T-helper 17 cell (primary cell): Measurements from ENCODE around the gene UNC13B. TPM values are rescaled to one million over a fixed set of nuclear protein-coding genes. Genes with fewer than 3 reads are reported as not detected.
A peak's percentile ranks its signal among the peaks of the same experiment; 100 is the strongest.

Experiments used
- ATAC-seq: fragments of 150-1000 bp; cut with Tn5 transposase; 2 replicates; pipeline ENCODE4 v1.10.0; 2021; ENCODE audit warnings: mild to moderate bottlenecking, moderate library complexity
- DNase-seq, 3 donors: peaks; one replicate each; pipeline versions ENCODE4 v3.0.0 to v3.0.0-alpha.2; 2020 to 2021
- H3K9me3 ChIP-seq: one replicate; pipeline ENCODE4 v1.7.0; 2013; ENCODE audit warnings: low read length, mild to moderate bottlenecking; ENCODE audit not compliant: control insufficient read depth, poor library complexity, severe bottlenecking
- H3K27ac Mint-ChIP-seq: one replicate; pipeline ENCODE4 v1.8.0; 2022; ENCODE audit warnings: mild to moderate bottlenecking, moderate library complexity, mixed read lengths
- H3K27me3 Mint-ChIP-seq: one replicate; pipeline ENCODE4 v1.8.0; 2022; ENCODE audit warnings: mixed read lengths
- H3K36me3 Mint-ChIP-seq: one replicate; pipeline ENCODE4 v1.8.0; 2022; ENCODE audit warnings: low read depth, mixed read lengths
- H3K4me1 Mint-ChIP-seq: one replicate; pipeline ENCODE4 v1.8.0; 2022; ENCODE audit warnings: mild to moderate bottlenecking, mixed read lengths
- H3K4me3 Mint-ChIP-seq: one replicate; pipeline ENCODE4 v1.8.0; 2022; ENCODE audit warnings: mild to moderate bottlenecking, moderate library complexity, mixed read lengths
- total RNA-seq, 4 donors: library from RNA in 2 of 4; stranded (reverse) in 2 of 4; gene quantifications; one replicate each; pipeline ENCODE4 v1.2.3 and lab custom pipeline; 2022 to 2026

Gene UNC13B
- total RNA-seq, 2 donors from 2014 or later, result 0.50 to 0.99 TPM

DNA sequence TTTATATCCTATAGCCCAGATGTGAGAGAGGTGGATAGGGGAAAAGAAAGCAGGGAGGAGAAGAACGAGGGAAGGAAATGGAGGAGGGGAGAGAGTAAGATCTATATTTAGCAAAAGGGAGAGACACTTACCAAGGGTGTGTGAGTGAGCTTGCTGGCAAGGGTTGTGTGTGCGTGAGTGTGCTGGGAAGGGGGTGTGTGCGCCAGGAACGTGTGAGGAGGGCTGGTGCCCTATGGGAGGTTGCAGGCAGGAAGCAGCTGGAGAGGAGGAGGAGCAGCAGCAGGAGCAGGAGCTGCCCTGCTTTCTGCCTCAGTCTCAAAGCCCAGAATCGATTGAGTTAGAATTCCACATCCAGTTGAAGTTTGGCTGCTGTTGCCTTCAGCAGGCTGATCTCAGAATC, 179.8 kb downstream of the UNC13B start:
- no peak overlapping the region for H3K27ac Mint-ChIP-seq
- peaks cover 3% of the 10 kb centered on the region for H3K4me1 Mint-ChIP-seq
- peaks cover 3% of the 10 kb centered on the region for H3K36me3 Mint-ChIP-seq
- ATAC-seq (no peak), DNase-seq (no peak)
- H3K9me3 ChIP-seq, result no peaks in the 10 kb centered on the region
- H3K4me3 Mint-ChIP-seq, result no peak overlapping the region
- H3K27me3 Mint-ChIP-seq, result peaks cover 47% of the 10 kb centered on the region

GRCh38 chr9:35342221-35342958, 180.6 kb downstream of the UNC13B start:
- H3K9me3 ChIP-seq, result no peaks in the 10 kb centered on the region
- H3K4me3 Mint-ChIP-seq, result no peak overlapping the region
- DNase-seq, result no peak
- peaks cover 40% of the 10 kb centered on the region for H3K27me3 Mint-ChIP-seq
- no peak overlapping the region for H3K27ac Mint-ChIP-seq
- peaks cover 3% of the 10 kb centered on the region for H3K36me3 Mint-ChIP-seq
- H3K4me1 Mint-ChIP-seq, result peaks cover 3% of the 10 kb centered on the region
- ATAC-seq, result no peak

DNA sequence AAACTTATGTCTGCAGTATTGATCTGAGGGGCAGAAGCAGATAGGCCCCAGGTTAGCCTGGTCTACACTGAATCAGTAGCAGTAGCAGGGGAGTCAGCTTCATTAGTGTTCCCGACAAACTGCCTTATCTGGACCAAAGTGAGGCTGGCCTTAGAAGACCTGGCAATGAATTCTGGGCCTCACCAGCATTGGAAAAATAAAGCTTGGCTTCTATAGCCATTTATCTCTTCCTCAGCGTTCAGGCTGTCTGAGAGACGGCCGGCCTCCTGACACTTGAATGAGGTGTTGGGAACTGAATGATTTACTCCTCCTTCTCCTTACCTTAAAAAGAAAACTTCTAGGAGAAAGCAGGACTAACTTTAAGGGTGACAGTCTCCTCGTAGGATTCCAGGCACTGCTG, 186.3 kb downstream of the UNC13B start:
- no peaks in the 10 kb centered on the region for H3K9me3 ChIP-seq
- Mint-ChIP-seq H3K4me3 (no peak overlapping the region), H3K27ac (no peak overlapping the region), H3K4me1 (peaks cover 2% of the 10 kb centered on the region), H3K27me3 (peaks cover 15% of the 10 kb centered on the region), H3K36me3 (no peaks in the 10 kb centered on the region)
- DNase-seq (no peak), ATAC-seq (no peak)

GRCh38 chr9:35349287-35349990, 187.6 kb downstream of the UNC13B start:
- Mint-ChIP-seq H3K36me3 (no peaks in the 10 kb centered on the region), H3K4me1 (peaks cover 10% of the 10 kb centered on the region), H3K27me3 (peaks cover 16% of the 10 kb centered on the region), H3K4me3 (no peak overlapping the region), H3K27ac (no peak overlapping the region)
- DNase-seq (no peak), ATAC-seq (no peak)
- no peaks in the 10 kb centered on the region for H3K9me3 ChIP-seq

- no peaks in the 10 kb centered on the region for H3K36me3 Mint-ChIP-seq
- no peak for ATAC-seq
- H3K4me1 Mint-ChIP-seq, result peaks cover 12% of the 10 kb centered on the region
- no peaks in the 10 kb centered on the region for H3K9me3 ChIP-seq
- DNase-seq, result no peak
- peaks cover 11% of the 10 kb centered on the region for H3K27me3 Mint-ChIP-seq
- H3K27ac Mint-ChIP-seq, result no peak overlapping the region
- no peak overlapping the region for H3K4me3 Mint-ChIP-seq
Observed at GRCh38 chr9:35350212-35350611, 188.4 kb downstream of the UNC13B start.

- DNase-seq (no peak), ATAC-seq (no peak)
- H3K27ac Mint-ChIP-seq, result no peak overlapping the region
- no peaks in the 10 kb centered on the region for H3K36me3 Mint-ChIP-seq
- H3K27me3 Mint-ChIP-seq, result peaks cover 16% of the 10 kb centered on the region
- H3K4me1 Mint-ChIP-seq, result peaks cover 12% of the 10 kb centered on the region
- no peaks in the 10 kb centered on the region for H3K9me3 ChIP-seq
- peak overlapping the region; percentile 22 for H3K4me3 Mint-ChIP-seq
Observed at GRCh38 chr9:35350827-35351549, 189.2 kb downstream of the UNC13B start.

DNA sequence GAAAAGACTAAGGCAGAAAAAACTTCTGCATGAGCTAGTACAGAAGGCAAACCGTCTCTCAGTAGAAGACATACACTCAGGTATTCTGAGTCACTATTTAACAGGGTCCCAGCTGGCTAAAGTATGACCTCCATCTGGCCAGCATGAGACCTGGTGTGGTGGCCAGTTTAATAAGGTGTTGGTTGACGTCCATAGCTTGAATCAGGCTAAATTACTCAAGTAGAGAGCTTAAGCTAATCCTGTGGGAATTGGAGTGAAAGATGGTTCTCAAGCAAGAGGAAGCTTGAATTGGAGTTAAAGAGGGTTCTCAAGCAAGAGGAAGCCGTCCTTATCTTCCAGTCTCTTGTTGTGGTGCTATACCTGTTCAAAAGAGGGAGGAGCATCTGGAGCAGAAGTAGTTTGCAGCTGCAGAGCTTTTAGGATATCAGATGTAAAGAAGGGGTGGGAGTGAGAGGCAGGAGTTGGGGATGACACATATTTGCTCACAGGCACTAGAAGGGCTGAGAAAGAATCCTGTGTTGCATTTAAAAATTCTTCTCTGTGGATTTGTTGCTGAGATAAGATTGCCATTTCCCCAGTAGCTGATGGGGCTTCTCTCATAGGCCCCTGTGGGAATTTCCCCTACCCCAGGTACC, 192.0 kb downstream of the UNC13B start:
- Mint-ChIP-seq H3K36me3 (no peaks in the 10 kb centered on the region), H3K27ac (no peak overlapping the region), H3K4me3 (no peak overlapping the region), H3K4me1 (peaks cover 12% of the 10 kb centered on the region), H3K27me3 (peaks cover 11% of the 10 kb centered on the region)
- no peak for DNase-seq
- peak; percentile 53 for ATAC-seq
- no peaks in the 10 kb centered on the region for H3K9me3 ChIP-seq

GRCh38 chr9:35355939-35356338, 194.1 kb downstream of the UNC13B start:
- DNase-seq (no peak), ATAC-seq (no peak)
- H3K9me3 ChIP-seq, result no peaks in the 10 kb centered on the region
- peaks cover 12% of the 10 kb centered on the region for H3K4me1 Mint-ChIP-seq
- no peak overlapping the region for H3K4me3 Mint-ChIP-seq
- peaks cover 11% of the 10 kb centered on the region for H3K27me3 Mint-ChIP-seq
- H3K36me3 Mint-ChIP-seq, result no peaks in the 10 kb centered on the region
- no peak overlapping the region for H3K27ac Mint-ChIP-seq

DNA sequence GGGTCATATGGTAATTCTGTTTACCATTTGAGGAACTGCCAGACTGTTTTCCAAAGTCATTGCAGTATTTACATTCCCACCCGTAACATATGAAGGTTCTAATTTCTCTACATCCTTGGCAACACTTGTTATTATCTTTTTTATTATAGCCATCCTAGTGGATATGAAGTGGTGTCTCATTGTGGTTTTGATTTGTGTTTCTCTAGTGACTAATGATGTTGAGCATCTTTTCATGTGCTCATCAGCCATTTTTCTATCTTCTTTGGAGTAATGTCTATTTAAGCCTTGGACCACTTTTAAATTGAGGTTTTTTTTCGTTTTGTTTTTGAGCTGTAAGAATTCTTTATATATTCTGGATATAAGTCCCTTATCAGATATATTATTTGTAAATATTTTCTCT, 195.3 kb downstream of the UNC13B start:
- peaks cover 12% of the 10 kb centered on the region for H3K4me1 Mint-ChIP-seq
- no peaks in the 10 kb centered on the region for H3K36me3 Mint-ChIP-seq
- no peak overlapping the region for H3K4me3 Mint-ChIP-seq
- no peak overlapping the region for H3K27ac Mint-ChIP-seq
- no peak for DNase-seq
- no peak for ATAC-seq
- H3K9me3 ChIP-seq, result no peaks in the 10 kb centered on the region
- peaks cover 11% of the 10 kb centered on the region for H3K27me3 Mint-ChIP-seq

GRCh38 chr9:35357826-35358225, 196.0 kb downstream of the UNC13B start:
- DNase-seq (no peak), ATAC-seq (no peak)
- Mint-ChIP-seq H3K27me3 (peaks cover 11% of the 10 kb centered on the region), H3K4me1 (peaks cover 11% of the 10 kb centered on the region), H3K27ac (no peak overlapping the region), H3K36me3 (no peaks in the 10 kb centered on the region), H3K4me3 (no peak overlapping the region)
- H3K9me3 ChIP-seq, result no peaks in the 10 kb centered on the region

DNA sequence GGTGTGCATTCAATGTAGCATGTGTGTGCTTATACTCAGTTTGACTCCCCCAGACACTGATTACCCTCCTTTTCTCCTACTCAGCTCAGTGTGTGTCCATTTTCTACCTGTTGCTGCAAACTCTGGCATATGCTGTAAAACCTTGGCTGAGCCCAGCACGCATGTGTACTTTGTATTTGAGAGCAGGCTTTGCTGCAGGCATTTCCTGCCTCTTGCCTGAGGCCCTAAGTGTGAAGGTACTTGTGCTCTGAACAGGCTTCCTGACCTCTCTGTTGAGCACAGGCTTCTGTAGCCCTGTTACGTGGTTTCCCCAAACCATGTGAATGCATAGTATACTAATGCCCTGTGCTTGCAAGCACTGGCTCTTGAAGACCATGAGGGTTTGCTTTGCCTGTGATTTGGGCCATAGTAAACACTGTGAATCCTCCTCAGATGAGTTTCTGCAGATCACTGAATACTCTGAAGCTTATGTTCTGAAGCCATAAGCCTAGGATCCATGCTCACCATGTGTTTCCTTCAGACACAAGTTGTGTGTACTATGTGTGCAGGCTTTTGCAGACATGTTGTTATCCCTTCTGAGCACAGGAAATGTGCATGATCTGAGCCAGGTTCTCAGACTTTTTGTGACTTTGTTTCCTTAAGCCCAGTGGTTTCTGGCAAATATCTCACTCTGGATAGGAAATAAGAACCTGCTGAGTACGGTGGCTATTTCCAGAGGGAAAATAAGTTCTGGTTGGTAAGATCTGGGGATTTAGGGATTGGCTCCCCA, 203.2 kb downstream of the UNC13B start:
- ATAC-seq (no peak), DNase-seq (no peak)
- Mint-ChIP-seq H3K36me3 (no peaks in the 10 kb centered on the region), H3K27ac (no peak overlapping the region), H3K4me3 (peak overlapping the region; percentile 10), H3K4me1 (no peaks in the 10 kb centered on the region), H3K27me3 (peaks cover 13% of the 10 kb centered on the region)
- no peaks in the 10 kb centered on the region for H3K9me3 ChIP-seq

GRCh38 chr9:35366627-35367026, 204.8 kb downstream of the UNC13B start:
- H3K4me3 Mint-ChIP-seq, result no peak overlapping the region

More at GRCh38 chr9:35366627-35367026, 204.8 kb downstream of the UNC13B start:
- peaks cover 2% of the 10 kb centered on the region for H3K36me3 Mint-ChIP-seq
- ATAC-seq, result no peak
- H3K27me3 Mint-ChIP-seq, result peaks cover 13% of the 10 kb centered on the region
- H3K4me1 Mint-ChIP-seq, result no peaks in the 10 kb centered on the region
- no peak overlapping the region for H3K27ac Mint-ChIP-seq
- H3K9me3 ChIP-seq, result no peaks in the 10 kb centered on the region
- DNase-seq, result no peak
